ENCODE data around the gene PPT2.

PPT2 gene

GRCh38 chr6:32151181-32151862 is 2.6 kb upstream of the PPT2 start:
- in situ Hi-C loops (cut with MboI; ENCODE audit: low sequenced_read_pairs): no loop called here

GRCh38 chr6:32151863-32152768 is 1.8 kb upstream of the PPT2 start, which contains the start of gene PRRT1:
Gene PRRT1 (minus strand): TSS chr6:32151939. CDS start chr6:32151827, 112 bp downstream.
- in situ Hi-C loops (cut with MboI; ENCODE audit: low sequenced_read_pairs): no loop called here

- in situ Hi-C loops (cut with MboI; ENCODE audit: low sequenced_read_pairs): no loop called here
Observed at GRCh38 chr6:32152769-32153563, 975 bp upstream of the PPT2 start.

- in situ Hi-C loops (cut with MboI; ENCODE audit: low sequenced_read_pairs): no loop called here
Observed at GRCh38 chr6:32154514-32155161, 697 bp downstream of the PPT2 start.

- in situ Hi-C loops (cut with MboI; ENCODE audit: low sequenced_read_pairs): no loop called here
Observed at GRCh38 chr6:32156891-32157290, 3.0 kb downstream of the PPT2 start.

- in situ Hi-C loops (cut with MboI; ENCODE audit: low sequenced_read_pairs): no loop called here
Observed at GRCh38 chr6:32158052-32158451, 4.1 kb downstream of the PPT2 start.

GRCh38 chr6:32163559-32164258 is 9.8 kb downstream of the PPT2 start:
- in situ Hi-C loops (cut with MboI; ENCODE audit: low sequenced_read_pairs): no loop called here

- in situ Hi-C loops (cut with MboI; ENCODE audit: low sequenced_read_pairs): no loop called here
Observed at GRCh38 chr6:32164295-32164694, 10.4 kb downstream of the PPT2 start, which contains the start of gene EGFL8. Gene EGFL8 (plus strand): TSS chr6:32164595. CDS start chr6:32166166, 1,571 bp downstream.

- in situ Hi-C loops (cut with MboI; ENCODE audit: low sequenced_read_pairs): no loop called here
Observed at GRCh38 chr6:32166411-32167061, 12.6 kb downstream of the PPT2 start.

GRCh38 chr6:32167154-32167760 is 13.3 kb downstream of the PPT2 start:
- in situ Hi-C loops (cut with MboI; ENCODE audit: low sequenced_read_pairs): no loop called here

- in situ Hi-C loops (cut with MboI; ENCODE audit: low sequenced_read_pairs): no loop called here
Observed at GRCh38 chr6:32167761-32168262, 13.9 kb downstream of the PPT2 start.

- in situ Hi-C loops (cut with MboI; ENCODE audit: low sequenced_read_pairs): no loop called here
Observed at GRCh38 chr6:32168350-32168749, 14.4 kb downstream of the PPT2 start.

GRCh38 chr6:32168807-32169591 is 15.1 kb downstream of the PPT2 start:
- in situ Hi-C loops (cut with MboI; ENCODE audit: low sequenced_read_pairs): no loop called here

- in situ Hi-C loops (cut with MboI; ENCODE audit: low sequenced_read_pairs): no loop called here
Observed at GRCh38 chr6:32170294-32170693, 16.4 kb downstream of the PPT2 start.

- in situ Hi-C loops (cut with MboI; ENCODE audit: low sequenced_read_pairs): no loop called here
Observed at GRCh38 chr6:32171234-32171633, 17.3 kb downstream of the PPT2 start.

- in situ Hi-C loops (cut with MboI; ENCODE audit: low sequenced_read_pairs): no loop called here
Observed at GRCh38 chr6:32173051-32173727, 19.2 kb downstream of the PPT2 start.

GRCh38 chr6:32174416-32174815 is 20.5 kb downstream of the PPT2 start:
- in situ Hi-C loops (cut with MboI; ENCODE audit: low sequenced_read_pairs): no loop called here

GRCh38 chr6:32175322-32175710 is 21.4 kb downstream of the PPT2 start:
- in situ Hi-C loops (cut with MboI; ENCODE audit: low sequenced_read_pairs): no loop called here

Data from HL-60/S4 (cell line).